ENCODE data around the gene FAXDC2.

Gene FAXDC2

DNA sequence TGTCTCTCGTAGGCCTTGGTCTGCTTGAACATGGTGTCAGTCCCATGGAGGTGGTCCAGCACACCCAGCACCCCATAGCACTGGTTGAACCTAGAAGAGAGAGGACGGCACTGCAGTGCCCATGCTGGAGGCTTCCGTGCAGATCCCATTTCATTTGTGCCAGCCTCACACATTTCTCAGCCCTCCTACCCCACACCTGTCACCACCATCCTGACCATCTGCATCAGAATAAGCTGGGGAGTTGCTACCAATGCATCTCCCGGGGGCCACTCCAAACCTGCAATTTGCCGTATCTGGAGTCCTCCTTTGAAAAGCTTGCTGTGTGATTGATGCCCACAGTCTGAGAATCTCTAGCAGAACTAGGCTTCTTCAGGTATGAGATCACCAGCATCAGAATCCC is 30.0 kb downstream of the FAXDC2 start:
- H3K27ac ChIP-seq = no peak overlapping the region
- H3K9me3 ChIP-seq (ENCODE audit: control insufficient read depth, low read length) = no peaks in the 10 kb centered on the region
- H3K79me2 ChIP-seq = peaks cover 4% of the 10 kb centered on the region
- H3K4me1 ChIP-seq = peaks cover 5% of the 10 kb centered on the region
- no peak overlapping the region for H3K9ac ChIP-seq
- no peak overlapping the region for H2AFZ ChIP-seq
- no peaks in the 10 kb centered on the region for H3K27me3 ChIP-seq (ENCODE audit: control insufficient read depth, insufficient read depth, low read length)
- H3K36me3 ChIP-seq (ENCODE audit: control insufficient read depth, insufficient read depth, low read length) = no peaks in the 10 kb centered on the region
- TF ChIP-seq, protein P1, sequence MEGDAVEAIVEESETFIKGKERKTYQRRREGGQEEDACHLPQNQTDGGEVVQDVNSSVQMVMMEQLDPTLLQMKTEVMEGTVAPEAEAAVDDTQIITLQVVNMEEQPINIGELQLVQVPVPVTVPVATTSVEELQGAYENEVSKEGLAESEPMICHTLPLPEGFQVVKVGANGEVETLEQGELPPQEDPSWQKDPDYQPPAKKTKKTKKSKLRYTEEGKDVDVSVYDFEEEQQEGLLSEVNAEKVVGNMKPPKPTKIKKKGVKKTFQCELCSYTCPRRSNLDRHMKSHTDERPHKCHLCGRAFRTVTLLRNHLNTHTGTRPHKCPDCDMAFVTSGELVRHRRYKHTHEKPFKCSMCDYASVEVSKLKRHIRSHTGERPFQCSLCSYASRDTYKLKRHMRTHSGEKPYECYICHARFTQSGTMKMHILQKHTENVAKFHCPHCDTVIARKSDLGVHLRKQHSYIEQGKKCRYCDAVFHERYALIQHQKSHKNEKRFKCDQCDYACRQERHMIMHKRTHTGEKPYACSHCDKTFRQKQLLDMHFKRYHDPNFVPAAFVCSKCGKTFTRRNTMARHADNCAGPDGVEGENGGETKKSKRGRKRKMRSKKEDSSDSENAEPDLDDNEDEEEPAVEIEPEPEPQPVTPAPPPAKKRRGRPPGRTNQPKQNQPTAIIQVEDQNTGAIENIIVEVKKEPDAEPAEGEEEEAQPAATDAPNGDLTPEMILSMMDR (IDR thresholded peaks at IDR 0.05) = no peak
- H3K4me2 ChIP-seq (ENCODE audit: low read length) = no peak overlapping the region
- no peak overlapping the region for H3K4me3 ChIP-seq (ENCODE audit: low read depth, low read length)

DNA sequence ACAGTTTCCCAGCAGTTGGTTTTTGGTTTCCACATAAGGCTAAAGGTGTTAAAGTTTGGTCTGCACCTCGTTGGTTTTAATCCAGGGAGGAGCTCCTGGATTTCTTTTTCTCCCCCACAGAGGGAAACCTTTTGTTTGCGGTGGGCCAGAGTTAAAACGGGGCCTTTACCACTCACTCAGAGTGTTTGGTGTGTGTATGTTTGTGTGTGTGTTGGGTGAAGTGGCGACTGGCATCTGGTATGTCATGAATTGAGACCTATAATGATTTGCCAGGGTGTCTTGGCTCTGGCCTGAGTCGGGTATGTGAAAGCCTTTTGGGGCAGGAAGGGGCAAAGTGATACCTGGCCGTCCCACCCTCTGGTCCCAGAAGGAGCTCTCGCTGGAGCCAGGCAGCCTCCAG is 30.9 kb downstream of the FAXDC2 start:
- Histone ChIP-seq H3K36me3 (ENCODE audit: control insufficient read depth, insufficient read depth, low read length) (no peaks in the 10 kb centered on the region), H3K4me3 (ENCODE audit: low read depth, low read length) (no peak overlapping the region), H3K9me3 (ENCODE audit: control insufficient read depth, low read length) (no peaks in the 10 kb centered on the region), H3K9ac (no peak overlapping the region), H2AFZ (no peak overlapping the region), H3K27me3 (ENCODE audit: control insufficient read depth, insufficient read depth, low read length) (no peaks in the 10 kb centered on the region), H3K27ac (no peak overlapping the region), H3K4me1 (peaks cover 5% of the 10 kb centered on the region), H3K79me2 (peaks cover 4% of the 10 kb centered on the region), H3K4me2 (ENCODE audit: low read length) (no peak overlapping the region)
- TF ChIP-seq, protein P1 (IDR thresholded peaks at IDR 0.05) = no peak

DNA sequence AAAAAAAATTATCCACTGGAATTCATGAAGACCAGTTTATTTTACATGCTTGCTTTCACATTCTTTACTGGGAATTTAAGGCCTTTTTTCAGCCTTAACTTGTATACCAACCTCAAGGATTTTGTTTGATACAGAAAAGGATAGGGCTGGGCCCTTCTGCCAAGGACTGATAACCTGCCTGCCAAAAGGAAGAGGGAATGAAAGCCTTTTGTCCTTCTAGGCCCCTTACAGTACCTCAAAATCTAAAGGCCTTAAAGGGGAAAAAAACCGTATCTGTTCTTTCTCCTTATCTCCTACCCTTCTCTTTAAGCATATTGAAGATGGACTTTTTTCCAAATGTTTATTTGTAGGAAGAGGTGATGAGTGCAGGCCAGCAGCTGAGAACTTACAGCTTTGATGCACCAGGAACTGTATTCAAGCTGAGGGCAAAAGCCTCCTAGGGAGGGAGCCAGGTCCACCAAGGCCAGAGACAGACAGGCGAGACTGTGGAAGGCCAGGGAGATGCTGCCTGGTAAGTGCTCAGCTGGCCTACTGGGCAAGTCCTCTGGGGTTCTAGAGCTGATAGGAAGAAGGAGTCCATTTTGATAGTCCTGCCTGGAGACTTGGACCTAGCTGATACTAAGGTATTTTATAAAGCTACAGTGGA is 31.8 kb downstream of the FAXDC2 start:
- H3K27me3 ChIP-seq (ENCODE audit: control insufficient read depth, insufficient read depth, low read length) = no peaks in the 10 kb centered on the region
- no peak overlapping the region for H3K9ac ChIP-seq
- no peaks in the 10 kb centered on the region for H3K79me2 ChIP-seq
- TF ChIP-seq, protein P1 (IDR thresholded peaks at IDR 0.05) = no peak
- no peaks in the 10 kb centered on the region for H3K9me3 ChIP-seq (ENCODE audit: control insufficient read depth, low read length)
- no peak overlapping the region for H3K4me2 ChIP-seq (ENCODE audit: low read length)
- peaks cover 5% of the 10 kb centered on the region for H3K4me1 ChIP-seq
- H2AFZ ChIP-seq = no peak overlapping the region
- H3K4me3 ChIP-seq (ENCODE audit: low read depth, low read length) = no peak overlapping the region
- H3K36me3 ChIP-seq (ENCODE audit: control insufficient read depth, insufficient read depth, low read length) = no peaks in the 10 kb centered on the region
- H3K27ac ChIP-seq = peak overlapping the region; percentile 33

DNA sequence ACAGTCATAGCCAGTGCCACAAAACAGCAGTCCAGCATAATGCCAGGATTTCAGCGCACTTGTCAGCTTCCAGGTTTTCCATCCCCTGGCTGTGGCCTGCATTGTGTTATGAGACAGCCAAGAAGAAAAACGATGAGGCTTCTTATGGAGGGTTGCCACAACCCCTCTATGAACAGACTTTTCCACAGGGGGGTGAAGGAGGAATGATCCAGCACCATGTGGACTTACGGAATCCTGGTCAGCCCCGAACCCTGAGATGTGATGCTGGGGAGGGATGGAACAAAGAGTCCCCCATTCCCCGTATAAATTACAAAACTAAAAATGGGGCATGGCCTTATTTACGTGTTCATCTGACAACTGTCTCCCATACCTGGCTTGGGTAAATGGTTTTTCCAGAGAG is 32.6 kb downstream of the FAXDC2 start:
- Histone ChIP-seq H3K4me2 (ENCODE audit: low read length) (no peak overlapping the region), H3K9me3 (ENCODE audit: control insufficient read depth, low read length) (no peaks in the 10 kb centered on the region), H3K27ac (no peak overlapping the region), H3K27me3 (ENCODE audit: control insufficient read depth, insufficient read depth, low read length) (no peaks in the 10 kb centered on the region), H3K79me2 (no peaks in the 10 kb centered on the region), H3K36me3 (ENCODE audit: control insufficient read depth, insufficient read depth, low read length) (no peaks in the 10 kb centered on the region), H3K4me3 (ENCODE audit: low read depth, low read length) (no peak overlapping the region), H3K4me1 (peaks cover 5% of the 10 kb centered on the region), H2AFZ (no peak overlapping the region), H3K9ac (no peak overlapping the region)
- TF ChIP-seq, protein P1 (IDR thresholded peaks at IDR 0.05) = no peak

DNA sequence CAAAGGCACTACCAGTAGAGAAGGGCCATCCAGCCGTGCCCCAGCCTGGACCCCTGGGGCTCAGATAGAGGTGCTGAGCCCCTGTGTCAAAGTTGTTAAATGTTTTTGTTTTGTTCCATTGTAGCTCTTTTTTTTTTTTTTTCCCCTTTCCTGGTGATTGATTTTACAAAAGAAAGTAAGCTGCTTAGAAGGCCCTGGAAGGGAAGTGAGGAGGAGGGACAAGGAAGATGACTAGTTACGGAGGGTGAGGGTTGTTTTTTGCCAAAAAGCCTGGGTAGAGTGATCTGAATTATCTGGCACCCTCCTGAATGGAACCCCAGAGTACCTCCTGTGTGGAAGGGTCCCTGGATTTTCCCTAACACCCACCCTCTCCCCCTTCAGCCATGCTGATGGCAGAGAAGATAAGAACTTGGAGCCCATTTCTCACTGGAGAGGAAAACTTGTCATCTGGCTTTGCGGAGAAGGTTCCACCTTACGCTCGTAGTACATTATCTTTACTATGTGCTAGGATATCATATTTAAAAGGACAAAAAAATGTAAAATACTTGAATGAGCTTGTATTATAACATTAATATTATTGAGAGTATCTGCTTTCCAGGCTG is 33.4 kb downstream of the FAXDC2 start:
- H3K79me2 ChIP-seq = peaks cover 2% of the 10 kb centered on the region
- no peaks in the 10 kb centered on the region for H3K27me3 ChIP-seq (ENCODE audit: control insufficient read depth, insufficient read depth, low read length)
- no peaks in the 10 kb centered on the region for H3K36me3 ChIP-seq (ENCODE audit: control insufficient read depth, insufficient read depth, low read length)
- peak overlapping the region; percentile 34 for H3K27ac ChIP-seq
- H3K4me3 ChIP-seq (ENCODE audit: low read depth, low read length) = no peak overlapping the region
- H3K9ac ChIP-seq = no peak overlapping the region
- H2AFZ ChIP-seq = no peak overlapping the region
- TF ChIP-seq, protein P1 (IDR thresholded peaks at IDR 0.05) = no peak
- H3K4me2 ChIP-seq (ENCODE audit: low read length) = no peak overlapping the region
- no peaks in the 10 kb centered on the region for H3K9me3 ChIP-seq (ENCODE audit: control insufficient read depth, low read length)
- peaks cover 6% of the 10 kb centered on the region for H3K4me1 ChIP-seq

Measured in parathyroid adenoma (tissue), 2 donors.